Activated naive CD4-positive, alpha-beta T cell treated with anti-CD3 and anti-CD28 coated beads, Interleukin-2, amount 50 U/mL, for 16 hours (primary cell): ENCODE results near the gene MEOX2.

Experiments
- DNase-seq: peaks from one replicate; pipeline ENCODE4 v3.0.0-alpha.2; 2020

The MEOX2 gene

DNA sequence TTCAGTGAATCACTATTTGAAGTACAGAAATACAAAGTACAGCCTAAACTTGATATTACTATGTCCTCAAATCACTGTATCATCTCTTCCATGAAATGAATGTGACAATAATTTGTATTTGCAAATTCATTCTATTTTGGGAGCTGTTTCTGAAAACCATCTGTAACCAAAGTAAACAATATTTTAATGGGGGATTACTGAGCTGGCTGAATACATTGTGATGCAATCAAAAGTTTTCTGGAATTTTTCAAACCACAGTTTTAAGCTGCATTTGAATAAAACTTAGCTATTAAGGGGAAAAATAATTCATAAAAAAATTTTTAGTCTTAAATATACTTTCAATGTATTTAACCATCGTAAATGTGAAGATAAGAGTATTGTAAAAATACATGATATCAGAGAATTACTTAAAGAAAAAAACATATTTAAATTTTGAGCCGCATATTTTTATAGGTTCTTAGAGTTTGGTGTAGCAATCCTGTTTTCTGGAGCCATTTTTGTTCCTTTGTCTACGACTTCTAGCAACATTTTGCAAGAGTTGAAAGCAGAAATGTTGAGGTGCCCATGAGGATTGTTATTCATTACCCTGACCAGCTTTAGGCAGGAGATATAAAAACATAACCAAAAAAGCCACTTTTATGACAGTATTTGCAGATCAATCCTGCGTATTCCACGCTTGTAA is 78.8 kb downstream of the MEOX2 start:
- DNase-seq: no peak

DNA sequence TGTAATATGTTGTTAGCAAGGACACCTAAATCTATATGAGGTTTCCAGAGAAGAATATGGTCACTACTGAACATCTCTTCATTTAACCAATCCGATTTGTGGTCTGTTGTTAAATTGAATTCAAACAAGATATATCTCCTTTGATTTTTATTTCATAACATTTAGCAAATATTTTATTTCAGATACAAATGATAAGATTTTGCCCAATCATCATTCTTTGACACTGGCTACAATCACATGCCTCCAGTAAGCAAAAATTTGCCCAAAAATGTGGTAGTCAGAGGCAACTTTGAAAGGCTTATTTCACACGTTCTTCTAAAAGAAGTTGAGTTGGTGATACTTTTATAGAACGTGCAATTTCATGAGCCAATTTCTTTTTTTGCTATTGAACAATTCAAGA is 79.9 kb downstream of the MEOX2 start:
- DNase-seq: no peak

DNA sequence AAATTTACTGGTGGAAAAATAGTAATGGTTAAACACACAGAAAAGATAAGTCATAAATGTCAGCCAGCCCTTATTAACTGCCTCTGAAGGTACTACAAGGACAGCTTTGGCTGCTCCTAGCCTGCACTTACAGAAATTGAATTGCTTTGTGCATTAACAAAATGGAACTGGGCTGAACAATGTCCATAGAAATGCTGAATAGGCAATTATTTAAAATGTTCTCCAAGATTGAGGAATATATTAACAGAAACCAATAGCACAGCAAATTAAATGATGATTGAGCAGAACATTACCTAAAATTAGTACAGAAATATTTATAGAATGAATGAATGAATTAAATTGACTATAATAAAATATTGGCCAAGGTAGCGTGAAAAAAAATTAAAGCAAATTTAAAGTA is 82.3 kb downstream of the MEOX2 start:
- no peak for DNase-seq

DNA sequence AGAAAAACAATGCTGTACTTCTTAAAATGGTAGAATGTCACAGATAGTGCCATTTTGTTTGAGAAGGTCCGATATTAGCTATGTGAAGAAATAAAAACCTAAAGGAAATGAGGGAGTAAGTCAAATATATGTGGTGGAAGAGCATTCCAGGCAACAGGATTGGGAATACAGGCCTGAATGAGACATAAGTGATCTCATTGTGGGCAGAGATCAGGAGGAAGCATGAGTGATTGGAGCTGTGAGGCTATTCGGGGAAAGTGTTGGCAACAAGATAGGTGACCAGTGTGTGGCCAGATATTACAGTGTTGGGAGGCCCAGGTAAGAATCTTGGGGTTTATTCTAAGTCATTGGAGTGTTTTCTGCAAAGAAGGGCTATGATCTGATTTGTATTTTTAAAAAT is 83.4 kb downstream of the MEOX2 start:
- DNase-seq: no peak

DNA sequence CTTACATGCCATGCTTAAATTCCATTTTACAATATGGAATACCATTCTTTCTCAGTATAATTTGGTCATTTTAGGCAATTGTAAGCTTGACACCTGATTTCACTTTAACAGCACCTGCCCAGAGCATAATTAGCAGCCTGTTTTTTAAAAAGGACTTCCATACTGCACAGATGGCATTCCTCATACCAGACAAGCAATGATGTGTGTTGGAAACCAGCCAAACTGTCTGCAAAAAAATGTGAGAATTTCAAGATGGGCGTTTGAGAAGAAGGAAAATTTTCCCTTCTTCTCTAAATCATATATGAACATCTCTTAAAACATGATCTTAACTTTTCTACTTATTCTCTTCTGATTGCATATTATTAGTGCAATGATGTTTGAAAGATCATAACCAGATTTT is 84.2 kb downstream of the MEOX2 start:
- DNase-seq: no peak

DNA sequence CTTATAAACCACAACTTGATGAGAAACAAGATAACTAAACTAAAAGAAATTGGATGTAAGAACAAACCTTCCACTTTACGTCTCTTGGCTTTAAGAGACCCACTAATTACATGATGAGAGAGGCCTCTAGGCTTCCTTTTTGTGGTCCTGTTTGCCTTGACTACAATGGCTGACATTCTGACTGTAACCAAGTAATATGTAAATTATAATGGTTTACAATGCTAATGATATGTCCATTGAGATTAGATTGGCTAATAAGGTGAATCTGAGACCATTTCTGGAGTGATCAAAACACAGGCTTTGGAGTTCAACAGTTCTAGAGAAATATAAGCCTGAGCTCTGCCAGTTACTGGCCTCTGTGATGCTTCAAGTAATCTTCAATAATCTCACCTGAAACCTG is 85.3 kb downstream of the MEOX2 start:
- no peak for DNase-seq

DNA sequence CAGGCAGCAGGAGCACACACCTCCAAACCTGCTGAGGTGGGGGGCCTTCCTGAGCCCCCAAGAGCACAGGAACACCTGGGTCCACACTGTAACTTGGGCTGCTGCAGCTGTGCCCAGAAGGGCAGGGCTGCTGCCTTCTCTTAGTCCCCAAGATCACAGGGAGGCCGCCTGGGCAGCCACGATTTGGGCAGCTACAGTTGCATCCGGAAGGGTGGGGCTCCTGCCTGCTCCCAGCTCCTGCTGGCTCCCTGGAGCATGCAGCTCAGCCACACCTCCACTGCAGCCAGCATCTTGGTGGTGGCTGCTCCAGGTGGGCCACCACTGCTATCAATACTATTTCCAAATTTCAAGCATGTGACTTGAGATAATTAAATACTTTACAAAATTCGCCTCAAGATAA is 86.2 kb downstream of the MEOX2 start:
- no peak for DNase-seq

DNA sequence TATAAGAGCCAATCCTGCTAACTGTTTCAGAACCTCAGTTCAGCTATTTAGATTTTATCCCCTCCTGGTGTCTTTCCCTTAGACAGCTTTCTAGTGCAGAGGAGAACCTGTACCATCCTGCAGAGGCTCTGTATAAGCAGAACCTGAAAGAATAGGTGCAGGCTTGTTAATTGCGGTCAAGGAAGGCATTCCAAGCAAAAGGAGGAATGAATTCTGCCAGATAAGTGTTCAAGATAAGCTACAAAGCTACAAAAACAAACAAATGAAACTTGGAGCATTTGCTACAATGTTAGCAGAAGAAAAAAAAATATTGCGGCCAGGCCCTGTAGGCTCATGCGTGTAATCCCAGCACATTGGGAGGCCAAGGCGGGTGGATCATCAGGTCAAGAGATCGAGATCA is 92.0 kb downstream of the MEOX2 start:
- DNase-seq: no peak

DNA sequence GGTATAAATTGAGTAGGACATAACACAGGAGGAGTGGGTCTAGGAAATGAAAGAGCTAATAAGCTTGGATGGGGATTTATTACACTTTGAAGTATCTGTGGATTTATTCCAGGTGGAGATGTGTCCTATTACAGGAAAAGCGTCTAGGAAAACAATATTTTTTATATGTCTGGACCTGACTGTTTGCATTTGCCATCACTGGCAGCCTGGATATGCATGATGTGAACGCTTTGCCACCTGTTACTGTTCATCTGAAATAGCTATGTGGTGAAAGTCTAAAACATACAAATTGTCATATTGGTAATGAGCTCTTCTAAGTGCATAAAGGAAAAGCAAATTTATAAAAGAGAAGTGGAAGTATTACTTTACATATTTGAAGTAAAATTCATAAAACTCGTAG is 93.1 kb downstream of the MEOX2 start:
- no peak for DNase-seq

DNA sequence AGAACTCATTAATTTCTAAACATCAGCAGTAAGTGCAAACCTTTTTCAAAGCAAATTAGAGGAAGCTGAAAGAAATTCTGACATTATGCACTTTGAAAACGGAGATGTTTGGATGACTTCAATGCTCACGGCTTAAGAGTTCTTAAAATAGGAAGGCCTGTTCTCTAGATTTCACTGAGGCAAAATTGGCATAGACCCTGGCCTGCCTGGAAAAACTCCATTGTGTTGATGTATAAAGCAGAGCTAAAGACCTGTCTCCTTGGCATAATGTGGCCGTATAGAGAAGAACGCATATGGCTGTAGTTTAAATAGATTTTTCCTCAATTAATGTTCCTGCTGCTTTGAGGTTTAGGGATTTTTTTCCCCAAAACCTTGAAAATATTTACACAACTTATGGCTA is 100.2 kb downstream of the MEOX2 start:
- no peak for DNase-seq

DNA sequence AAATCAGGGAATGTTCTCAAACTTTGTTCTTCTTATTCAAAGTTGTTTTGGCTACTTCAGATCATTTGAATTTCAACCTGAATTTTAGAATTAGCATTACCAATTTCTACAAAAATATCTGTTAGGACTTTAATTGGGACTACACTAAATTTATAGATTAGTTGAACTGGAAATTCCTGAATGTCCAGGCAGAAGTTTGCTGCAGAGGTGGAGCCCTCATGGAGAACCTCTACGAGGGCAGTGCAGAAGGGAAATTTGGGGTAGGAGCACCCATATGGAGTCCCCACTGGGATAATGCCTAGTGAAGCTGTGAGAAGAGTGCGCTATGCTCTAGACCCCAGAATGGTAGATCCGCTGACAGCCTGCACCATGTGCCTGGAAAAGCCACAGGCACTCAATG is 101.9 kb downstream of the MEOX2 start:
- no peak for DNase-seq

DNA sequence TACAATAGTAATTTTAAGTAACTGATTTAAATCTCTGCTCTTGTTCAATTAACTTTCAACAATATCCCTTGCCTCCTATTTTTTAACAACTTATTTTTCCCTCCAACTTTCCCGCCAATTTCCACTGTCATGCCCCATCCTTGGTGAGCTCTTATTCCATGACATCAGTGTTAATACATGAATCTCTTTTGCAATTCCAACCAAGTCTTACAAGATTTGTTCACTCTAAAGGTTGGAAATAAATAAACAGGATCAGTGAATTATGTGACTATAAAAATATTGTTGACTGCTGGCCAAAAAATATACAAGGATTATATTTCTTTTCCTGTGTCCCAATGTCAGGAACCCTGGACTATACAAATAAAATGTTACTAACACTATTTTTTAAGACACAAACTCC is 103.7 kb downstream of the MEOX2 start:
- no peak for DNase-seq

DNA sequence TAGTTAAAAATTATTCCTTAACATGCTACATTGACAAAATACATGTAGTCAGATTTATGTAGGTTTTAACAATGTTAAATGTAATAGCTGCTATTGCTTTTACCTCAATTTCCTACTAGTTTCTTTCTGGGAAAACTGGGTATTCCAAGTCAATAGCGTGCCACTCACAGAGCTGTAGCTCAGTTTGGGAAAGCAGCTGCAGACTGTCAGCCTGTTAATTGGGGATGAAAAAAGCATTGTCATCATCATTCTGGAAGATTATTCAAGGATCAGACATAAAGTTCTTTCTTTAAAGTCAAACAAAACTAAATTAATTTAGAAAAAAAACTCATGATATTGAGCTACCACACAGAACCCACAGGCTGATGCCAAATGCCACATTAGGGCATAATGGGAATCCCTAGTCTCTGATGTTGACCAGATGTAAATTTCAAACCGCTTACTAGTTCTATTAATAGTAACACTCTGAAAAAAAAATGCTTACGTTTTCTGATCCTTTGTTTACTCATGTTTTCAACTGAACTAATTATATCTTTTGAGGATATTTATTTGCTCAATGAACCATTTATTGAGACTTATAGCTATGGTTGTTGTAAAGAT is 105.0 kb downstream of the MEOX2 start:
- no peak for DNase-seq

DNA sequence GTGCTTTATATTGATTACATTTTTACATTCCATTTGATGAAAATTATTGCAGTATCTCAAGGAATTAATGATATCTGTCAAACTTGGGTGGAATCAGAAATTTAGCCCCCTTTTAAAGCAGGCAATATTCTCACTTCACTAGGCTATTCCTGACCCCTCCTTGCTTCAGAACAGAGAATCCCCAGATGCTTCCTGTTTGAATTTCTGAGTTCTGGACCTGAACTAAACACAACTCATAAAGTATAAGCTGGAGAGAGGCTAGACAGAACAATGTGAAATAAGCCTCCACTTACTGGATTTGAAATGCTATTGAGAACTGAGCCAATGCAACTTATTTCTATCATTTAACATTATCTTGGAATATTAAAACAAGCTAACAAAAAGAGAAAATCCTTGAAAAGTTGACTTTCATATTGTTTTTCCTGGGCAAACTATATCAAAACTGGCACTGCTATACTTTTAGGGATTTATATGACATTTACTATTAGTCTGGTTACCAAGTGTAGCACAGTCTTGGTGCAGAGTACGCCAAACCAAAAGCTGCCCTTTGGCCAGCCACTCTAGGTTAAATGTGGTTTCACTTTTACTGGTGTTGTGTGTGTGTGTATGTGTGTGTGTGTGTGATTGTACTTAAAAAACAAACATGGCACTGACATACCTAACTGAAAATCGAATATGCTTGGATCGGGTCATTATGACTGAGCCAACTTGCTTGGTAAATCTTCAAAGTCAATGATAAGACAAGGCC is 105.7 kb downstream of the MEOX2 start:
- no peak for DNase-seq

DNA sequence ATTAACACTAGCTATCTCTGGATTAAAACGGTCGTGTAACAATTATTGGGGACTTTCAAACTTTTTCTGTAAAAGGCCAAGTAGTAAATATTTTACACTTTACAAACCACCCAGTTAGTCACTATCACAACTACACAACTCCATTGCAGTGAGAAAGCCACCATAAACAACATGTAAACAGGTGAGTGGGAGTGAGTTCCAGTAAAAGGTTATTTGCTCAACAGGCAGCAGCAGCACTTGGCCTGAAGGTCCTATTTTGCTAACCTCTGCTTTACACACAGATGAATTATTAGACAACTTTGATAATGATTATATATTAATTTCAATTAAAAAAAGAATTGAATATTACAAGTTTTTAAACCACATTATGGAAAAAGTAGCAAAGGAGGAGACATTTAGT is 108.9 kb downstream of the MEOX2 start:
- DNase-seq: no peak

DNA sequence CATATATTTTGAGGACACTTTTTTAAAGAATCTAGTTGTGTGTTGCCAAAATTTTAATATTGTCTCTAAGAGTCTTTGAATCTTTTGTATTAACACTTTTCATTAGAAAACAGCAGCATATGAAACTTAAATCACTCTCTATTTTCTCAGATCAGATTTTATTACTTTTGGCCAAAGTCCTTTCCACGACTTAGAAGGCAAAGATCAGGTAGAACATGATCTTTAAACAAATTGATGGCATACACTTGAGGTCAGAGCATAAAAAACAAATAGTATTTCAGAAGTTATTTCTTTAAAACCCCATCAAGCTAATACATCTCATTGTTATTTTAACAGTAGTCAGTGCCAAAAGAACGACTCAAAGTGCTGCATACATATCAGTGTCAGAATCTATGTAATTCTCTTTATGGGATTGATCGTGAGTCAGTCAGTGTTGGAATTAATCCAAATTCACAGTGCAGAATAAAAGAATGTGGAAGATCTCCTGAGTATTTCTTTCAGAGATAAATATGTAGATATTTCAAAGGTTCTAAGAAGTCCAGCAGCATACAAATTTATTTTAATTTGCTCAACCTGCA is 115.1 kb downstream of the MEOX2 start:
- no peak for DNase-seq

DNA sequence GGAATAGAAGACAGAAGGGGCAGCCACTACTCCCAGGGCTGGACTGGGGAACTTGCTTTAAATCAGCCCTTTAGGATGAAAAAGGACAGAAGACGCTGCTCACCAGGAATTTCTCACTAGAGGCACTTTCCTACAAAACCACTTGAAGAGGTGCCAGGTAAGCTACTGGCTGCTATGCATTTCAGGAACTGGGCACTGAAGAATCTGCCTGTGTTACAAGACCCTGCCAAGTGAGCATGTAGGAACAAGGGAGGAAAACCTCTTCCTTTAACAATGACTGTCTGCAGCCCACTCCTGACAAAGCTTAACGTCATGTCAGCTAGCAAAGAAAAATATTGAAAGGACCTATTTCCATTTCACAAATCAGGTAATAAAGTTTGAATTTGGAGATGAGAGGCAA is 118.8 kb downstream of the MEOX2 start:
- DNase-seq: no peak

DNA sequence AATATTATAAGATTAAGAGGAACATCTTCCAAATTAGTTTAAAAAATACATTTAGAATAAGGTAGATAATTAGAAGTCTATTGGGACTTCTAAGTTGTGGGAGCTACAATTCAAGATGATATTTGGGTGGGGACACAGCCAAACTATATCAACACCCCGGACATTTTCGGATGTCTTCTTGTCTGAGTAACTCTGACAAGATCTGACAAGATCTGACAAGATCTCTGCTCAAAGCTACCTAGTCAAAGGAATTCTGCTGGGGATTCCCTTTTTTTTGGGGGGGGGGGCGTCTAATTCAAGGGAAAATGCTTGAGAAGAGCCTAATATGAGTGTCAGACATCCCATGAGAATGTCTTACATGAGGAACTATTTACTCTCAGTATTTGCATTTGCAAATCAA is 119.4 kb downstream of the MEOX2 start:
- no peak for DNase-seq

DNA sequence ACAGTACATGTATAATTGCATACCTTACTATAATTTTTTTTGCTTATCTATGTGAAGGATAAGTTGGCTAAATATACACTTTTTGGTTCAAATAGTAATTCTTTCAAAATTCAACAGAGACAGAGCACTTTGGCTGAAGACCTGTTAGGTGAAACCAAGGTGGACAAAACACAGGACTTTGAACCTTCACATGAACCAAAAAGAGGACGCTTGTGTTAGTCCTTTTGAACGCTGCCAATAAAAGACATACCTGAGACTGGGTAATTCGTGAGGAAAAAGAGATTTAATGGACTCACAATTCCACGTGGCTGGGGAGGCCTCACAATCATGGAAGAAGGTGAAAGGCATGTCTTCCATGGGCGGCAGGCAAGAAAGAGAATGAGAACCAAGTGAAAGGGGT is 120.0 kb downstream of the MEOX2 start:
- DNase-seq: no peak

DNA sequence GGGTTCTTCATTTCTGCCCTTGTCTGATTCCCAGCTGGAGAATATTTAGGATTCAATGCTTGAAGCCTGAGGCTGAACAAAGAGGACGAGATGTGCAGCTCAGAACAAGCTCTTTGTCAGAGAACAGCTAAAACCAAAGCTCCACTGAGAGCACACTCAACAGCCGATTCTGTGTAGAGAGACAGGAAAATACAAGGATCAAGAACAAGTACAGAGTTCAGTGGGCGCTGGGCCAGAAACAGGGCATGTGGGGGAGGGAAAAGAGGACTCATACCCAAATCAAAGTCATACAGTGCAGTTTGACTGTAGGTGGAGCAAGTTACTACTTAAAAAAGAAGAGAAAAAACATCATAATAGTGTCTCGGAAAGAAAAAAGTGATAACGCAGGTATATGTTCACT is 124.6 kb downstream of the MEOX2 start, which contains the start of gene AGMO:
Gene AGMO (minus strand): TSS at position 181 of the 400 bp plus-strand sequence.
- DNase-seq: no peak
